HG03108 (cell line): ENCODE measurements around the gene EVC2.

Experiments used
- ATAC-seq: cut with Tn5 transposase; IDR thresholded peaks from one replicate; pipeline ENCODE4 v1.9.1; 2021; ENCODE audit warnings: moderate library complexity; ENCODE audit not compliant: unreplicated experiment

EVC2 gene

DNA sequence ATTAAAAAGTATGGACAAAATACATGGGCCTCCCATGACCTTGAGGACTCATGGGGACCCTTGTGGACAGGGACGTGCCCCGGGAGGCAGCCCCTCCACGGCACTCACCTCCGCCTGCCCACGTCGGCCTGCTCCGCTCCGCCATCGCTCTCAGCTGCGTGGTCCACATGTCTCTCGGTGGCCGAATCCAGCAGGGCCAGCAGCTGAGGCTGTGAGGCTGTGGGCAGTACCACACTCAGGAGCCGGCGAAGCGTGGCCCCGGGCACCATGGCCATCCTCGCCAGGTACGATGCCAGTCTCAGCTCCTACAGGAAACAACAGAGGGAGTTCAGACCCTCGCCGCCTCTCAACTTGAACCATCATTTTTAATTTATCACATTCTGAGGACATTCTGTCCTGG lies 140.0 kb downstream of the EVC2 start:
- ATAC-seq: no peak

DNA sequence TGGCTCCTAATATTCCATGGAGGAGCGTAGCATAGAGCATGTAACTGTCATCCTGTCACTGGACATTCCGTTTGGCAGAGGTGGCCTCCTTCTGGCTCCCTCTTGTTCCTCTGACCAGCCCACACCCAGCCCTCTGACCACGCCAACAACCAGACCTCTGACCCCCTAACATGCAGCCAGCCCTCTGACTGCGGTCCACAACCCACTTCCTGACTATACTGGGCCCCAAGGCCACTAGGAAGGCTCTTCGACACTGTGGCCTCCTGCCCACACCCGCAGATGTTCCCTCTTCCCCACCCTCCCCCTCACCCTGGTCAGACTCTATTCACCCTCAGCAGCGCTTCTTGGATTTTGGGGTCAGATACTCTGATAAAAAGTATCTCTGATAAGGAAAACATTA lies 141.4 kb downstream of the EVC2 start:
- ATAC-seq: no peak

DNA sequence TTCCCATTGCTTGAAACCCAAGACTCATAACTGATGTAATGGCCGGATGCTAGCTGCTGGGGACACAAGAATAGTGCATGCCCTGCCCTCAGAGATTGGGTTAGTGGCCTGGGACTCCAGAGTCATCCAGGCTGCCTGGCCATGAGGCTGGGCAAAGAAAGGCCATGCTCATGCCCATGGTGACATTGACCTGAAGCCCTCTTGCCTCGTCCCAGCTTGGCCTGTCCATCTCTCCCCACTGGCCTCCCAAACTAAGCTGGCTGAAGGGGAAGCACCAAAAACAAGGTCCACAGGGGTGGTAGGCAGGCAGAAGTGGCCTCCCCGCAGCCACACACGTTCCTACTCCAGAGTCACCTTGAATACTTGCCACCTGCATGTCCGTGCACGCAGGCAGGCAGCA lies 141.8 kb downstream of the EVC2 start:
- no peak for ATAC-seq

DNA sequence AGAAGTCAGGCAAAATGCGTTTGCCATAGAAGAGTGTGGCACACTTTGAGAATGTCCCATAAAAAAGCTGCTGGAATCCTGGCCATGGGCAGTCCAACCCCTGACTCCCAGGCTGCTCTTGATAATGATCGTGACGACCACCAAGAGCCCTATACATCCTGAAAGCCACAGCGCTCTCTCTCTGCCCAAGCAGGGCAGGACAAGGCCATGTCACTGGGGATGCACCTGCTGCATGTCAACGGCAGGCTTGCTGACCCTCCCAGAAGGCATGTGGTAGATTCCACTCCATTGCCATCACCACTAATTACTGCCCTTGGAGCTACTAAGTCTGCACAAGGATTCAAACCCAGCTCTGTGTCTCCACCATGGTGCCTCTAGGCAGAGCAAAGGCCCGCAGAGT lies 144.5 kb downstream of the EVC2 start:
- ATAC-seq: no peak

DNA sequence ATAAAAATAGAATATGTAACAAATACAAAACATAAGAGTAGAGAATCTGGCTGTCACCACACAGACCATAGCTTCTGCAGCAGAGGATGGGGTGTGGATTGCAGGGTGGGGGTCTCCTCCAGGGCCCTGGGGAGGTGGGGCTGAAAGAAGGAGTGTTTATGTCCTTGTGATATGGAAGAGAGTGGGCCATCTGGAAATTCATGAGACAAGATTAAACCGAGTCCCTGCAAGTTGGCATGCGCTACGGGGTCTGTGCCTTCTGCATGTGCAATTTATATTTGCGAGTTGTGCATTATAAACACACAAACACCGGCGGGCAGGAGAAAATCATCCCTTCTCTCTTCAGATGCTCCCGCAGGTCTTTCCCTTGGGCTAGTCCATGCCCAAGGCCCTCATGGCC lies 145.9 kb downstream of the EVC2 start:
- ATAC-seq: no peak

DNA sequence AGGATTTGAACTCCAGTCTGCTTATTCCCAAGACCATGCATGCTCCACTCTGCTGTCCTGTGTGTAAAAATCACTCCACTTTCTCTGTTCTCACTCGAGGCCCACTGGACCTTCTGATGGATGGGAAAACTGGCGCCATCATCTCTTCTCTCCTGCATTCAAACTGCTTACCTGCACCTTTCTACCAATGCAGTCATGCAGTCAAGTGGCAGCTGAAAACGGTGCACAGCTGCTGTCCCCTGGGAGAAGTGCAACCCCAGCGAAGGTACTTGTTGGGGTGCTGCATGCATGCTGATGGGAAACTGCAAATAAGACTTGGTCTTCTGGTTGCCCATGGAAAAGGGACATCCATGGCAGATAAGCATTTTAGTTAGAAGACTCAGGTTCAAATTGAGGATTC lies 147.1 kb downstream of the EVC2 start:
- ATAC-seq: no peak

DNA sequence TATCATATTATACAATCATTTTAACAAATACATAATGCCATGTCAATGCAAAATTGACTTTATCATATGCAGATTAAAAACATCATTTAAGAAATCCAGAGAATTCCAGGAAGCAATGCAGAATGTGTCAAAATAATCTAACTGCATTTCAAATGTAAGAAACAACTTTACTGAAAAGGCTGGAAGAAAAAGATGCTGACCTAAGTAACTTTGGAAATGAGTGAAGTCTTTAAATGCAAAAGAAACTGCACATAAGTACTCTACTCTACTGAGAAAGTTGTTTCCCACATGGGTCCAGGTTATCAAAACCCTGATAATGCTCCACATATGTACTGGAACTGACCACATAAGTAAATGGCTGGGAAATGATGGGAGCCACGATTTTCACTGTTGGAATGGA lies 149.9 kb downstream of the EVC2 start:
- ATAC-seq: no peak

DNA sequence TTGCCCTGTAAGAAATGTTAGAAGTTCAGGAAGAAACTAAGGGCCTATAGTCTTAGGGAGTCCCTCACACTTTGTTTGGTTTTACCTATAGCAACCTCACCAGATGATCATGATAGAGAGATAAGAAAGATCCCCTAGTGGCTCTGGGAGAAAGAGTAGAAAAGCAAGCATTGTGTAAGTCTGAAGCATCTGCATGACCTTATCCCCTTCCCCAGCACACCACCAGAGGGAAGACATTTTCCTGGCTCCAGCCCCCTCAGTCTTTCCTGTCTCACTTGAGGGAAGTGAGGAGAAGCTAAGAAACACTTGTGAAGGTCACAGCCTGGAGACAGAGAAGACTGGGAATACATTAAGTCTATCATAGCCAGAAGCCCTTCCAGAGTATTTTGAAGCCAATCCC lies 154.0 kb downstream of the EVC2 start:
- ATAC-seq: no peak

DNA sequence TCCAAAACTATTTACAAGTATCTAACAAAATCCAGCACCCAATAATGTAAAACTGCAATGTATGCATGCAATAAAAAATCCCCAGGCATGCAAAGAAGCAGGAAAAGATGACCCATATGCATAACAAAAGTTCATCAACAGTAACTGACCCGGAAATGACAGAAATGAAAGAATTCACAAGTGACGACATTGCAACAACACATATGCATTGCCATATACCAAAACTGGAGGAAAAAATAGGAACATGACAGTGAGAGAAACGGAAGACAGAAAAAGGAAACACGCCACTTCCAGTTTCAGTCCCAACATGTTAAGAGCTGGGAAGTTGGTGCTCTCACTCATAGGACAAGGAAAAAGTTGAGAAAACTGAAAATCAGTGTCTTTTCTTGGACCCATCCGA lies 154.6 kb downstream of the EVC2 start:
- ATAC-seq: no peak

DNA sequence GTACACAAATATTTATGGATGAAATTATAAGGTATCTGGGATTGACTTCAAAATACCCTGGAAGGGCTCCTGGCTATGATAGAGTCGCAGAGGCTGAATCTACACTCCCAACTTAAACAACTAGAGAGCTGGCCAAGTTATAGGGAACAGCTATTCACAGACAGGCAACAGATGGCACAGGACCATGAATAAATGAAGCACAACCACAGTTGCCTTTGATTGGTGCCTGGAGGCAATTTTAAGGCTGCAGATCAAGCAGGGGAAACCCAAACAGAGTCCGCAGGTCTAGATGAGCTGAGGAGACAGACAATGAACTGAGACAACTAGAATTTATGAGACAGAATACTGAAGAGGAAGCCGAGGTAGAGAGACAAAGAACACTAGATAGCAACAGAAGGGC lies 155.9 kb downstream of the EVC2 start:
- ATAC-seq: no peak

DNA sequence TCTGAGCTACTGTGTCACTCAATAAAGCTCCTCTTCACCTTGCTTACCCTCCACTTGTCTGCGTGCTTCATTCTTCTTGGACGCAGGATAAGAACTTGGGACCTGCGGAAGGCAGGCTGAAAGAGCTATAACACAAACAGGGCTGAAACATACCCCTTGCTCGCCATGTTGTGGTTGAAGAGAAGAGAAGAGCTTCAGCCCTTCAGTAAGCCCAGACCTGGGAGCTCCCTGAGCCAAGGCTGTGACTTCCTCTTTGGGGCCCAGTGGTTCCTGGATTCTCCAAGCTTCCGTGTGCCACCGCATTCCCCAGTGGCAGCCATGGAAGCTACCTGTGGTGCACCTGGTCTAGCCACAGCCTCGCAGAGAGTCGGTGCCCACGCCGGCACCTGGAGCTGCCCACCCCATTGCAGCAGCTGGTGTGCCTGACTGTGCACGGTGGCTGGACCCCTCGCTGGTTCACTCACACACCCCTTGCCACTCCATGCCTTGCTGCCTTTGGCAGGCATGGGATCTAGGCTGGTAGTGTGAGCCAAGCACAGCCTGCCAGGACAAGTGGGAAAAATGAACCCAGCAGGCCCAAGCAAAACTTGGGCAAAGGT lies 160.6 kb downstream of the EVC2 start:
- no peak for ATAC-seq

DNA sequence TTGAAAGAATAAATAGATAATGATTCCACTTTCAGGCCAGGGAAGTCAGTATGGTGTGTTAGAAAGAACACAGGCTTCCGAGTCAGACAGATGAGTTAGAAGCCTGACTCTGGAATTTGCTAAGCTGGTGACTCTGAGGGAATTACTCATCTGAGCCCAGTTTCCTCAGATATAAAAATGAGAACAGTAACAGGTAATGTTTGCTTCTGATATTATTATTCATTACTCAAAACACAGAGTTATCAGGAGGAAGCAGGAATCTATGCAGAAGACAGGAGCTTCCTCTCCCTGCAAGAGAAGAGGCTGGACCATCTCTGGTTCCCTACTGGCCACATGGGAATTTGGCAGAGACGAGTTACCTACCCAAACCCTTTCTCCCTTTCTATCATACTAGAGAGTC lies 163.1 kb downstream of the EVC2 start:
- ATAC-seq: no peak

DNA sequence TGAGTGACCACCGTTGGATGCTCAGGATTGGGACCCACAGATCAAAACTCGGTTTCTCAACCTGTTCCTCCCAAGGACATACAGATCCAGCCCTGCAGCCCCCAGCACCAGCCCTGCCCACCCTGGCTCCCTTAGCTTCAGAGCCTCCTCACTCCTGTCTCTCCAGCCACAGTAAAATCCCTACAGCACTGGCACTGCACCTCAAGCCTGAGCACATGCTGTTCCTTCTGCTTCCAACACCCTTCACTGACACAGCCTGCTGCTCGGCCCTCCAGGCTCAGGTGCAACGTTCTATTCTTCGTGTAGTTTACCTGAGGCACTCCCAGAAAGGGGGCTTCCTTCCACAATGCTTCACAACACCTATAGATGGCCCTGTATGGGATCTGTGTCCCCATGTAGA lies 163.6 kb downstream of the EVC2 start:
- no peak for ATAC-seq

DNA sequence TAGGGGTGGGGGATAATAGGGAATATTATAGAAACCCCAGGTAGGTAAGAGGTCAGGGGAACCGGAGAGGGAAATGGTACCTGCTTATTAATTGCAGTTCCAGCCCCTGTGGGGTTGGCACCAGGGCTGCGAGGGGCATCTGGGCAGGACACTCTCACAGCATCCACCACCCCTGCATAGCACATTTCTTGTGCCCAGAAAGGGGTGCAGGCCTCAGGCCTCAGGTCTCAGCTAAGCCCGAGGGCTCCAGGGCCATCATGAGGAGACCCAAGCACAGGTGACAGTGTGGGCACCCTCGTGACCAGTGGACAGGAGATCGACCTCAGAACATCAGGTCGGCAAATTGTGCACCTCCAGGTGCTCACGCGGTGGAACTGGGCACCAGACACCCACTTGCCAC lies 164.7 kb downstream of the EVC2 start:
- no peak for ATAC-seq

DNA sequence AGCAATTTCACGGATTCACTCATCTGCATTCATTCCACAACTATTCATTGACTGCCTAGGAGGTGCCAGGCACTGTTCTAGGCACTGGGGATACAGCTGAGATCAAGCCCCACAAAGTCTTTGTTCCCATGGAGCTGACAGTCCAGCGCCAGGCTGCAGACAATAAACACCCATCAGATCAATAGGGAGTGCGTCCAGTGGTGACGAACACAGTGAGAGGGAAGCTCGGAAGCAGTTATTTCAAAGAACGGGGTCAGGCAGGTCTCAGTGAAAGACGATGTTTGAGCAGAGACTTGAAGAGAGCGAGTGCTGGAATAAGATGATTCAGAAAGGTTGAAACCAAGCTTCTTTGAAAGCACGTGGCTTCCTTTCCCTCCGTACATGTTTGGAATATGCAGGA lies 167.2 kb downstream of the EVC2 start:
- ATAC-seq: no peak

DNA sequence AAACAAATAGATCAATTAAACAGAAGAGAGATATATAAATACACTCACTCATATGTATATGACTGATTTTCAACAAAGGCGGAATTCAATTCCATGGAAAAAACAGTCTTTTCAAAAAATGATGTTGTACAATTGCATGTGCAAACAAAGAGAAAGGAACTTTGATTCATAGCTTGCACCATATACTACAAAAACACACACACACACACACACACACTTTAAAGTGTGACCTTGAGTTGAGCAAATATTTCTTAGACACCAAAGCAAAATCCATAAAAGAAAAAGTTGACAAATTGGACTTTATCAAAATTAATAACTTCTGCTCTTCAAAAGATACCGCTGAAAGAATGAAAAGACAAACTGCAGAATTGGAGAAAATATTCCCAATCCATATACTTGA lies 168.8 kb downstream of the EVC2 start:
- no peak for ATAC-seq

DNA sequence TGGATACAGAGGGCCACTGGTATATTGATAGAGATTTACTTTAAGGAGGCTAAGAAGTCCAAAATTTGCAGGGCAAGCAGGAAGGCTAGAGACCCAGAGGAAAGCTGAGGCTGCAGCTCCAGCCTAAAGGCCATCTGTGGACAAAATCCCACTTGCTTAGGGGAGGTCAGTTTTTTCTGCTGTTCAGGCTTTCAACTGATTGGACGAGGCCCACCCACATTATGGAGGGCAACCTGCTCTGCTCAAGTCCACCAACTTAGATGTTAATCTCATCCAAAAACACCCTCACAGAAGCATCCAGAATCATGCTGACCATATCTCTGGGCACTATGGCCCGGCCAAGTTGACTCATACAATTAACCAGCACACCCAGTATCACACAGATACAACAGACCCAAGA lies 176.3 kb downstream of the EVC2 start:
- no peak for ATAC-seq

DNA sequence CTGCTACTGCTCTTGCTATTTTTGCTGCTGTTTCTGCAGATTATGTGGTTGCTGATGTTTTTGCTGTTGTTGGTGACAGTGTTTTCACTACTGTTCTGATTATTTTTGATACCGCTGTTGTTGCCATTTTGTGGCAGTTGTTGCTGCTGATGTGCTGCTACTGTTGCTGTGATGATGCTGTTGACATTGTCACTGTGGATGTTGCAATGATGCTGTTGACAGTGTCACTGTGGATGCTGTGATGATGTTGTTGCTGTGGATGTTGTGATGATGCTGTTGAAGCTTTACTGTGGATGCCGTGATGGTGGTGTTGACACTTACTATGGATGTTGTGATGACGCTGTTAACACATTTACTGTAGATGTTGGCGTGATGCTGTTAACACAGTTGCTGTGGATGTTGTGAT lies 180.3 kb downstream of the EVC2 start:
- ATAC-seq: no peak

DNA sequence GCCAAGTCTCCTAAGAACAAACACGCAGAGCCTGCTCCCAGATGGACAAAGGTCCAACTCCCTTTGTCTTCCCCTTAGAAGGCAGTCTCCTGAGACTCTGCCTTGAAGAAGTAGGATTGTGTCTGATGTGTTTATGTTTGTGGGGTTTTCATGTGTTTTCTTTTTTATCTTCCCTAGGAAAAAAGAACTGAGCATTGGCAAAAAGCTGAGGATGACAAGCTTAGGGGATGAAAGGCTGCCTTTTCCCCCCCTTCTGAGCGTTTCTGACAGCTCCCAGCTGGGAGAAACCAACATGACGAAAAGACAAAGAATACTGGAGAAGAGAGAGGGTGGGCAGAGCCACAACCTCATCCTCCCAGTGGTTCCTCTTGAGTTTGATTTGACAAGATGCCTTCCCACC lies 181.1 kb downstream of the EVC2 start:
- ATAC-seq: no peak

DNA sequence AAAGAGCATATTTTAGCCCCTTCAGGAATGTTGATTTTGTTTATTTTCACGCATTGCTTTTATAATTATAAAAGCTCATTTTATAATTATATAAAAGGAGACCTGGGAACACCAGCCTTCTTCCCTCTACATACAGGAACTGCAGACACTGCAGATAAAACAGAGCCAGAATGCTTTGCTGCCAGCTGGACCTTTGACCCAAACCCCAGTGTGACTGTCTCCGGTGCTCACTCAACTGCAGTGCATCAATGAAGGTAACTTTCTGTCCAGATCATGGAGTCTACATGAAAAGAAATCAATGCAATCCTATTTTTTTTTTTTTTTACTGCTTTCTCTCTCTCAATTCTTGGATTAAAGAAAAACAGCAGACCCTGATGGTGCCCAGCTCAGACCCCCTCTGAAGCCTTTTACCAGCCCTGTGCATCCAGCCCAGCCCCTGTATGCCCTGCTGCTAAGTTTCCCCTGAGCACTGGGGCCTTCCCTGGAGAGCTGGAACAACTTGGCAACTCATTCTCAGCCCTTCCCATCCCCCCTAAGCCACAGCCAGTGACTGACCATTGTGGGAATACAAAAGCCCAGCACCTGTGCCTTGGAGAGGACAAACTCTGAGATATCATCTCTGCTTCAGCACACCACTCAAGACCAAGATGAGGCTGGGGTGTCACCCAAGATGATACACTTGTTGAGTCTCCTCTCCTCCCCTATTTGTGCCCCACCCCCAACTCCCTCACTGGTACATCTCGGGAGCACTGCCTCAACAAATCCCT lies 182.1 kb downstream of the EVC2 start:
- no peak for ATAC-seq

DNA sequence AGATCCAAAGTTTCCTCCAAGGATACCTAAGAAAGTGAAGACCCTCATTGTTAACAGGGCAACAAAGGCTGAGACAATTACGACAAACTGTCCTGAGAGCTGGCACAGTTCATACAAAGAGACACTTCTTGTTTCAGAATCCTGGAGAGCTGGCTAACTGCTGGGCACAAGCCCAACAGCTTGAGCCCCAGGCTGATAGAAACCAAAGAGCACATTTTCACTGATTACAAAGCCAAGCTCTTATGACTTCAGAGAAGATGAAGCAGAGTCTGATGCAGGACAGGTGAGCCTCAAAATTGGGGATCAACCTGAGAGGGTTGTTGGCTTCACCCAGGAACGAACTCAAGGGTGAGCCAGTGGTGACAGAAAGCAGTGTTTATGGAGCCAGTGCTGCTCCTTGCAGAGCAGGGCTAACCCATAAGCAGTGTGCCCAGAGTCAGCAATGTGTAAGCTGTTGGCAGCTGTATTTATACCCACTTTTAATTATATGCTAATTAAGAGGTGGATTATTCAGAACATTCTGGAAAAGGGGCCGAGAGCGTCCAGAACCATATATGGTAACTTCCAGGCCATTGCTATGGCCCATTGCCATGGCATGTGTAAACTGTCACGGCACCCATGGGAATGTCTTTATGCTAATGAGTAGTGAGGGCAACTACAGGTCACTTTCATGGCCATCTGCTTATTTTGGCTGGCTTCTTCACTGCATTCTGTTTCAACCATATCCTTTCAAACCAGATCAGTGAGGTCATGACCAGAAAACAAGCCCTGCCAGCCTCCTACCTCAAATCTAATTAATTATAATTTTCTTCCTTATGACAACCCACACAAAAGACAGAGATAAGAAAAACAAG lies 183.7 kb downstream of the EVC2 start:
- ATAC-seq: no peak

DNA sequence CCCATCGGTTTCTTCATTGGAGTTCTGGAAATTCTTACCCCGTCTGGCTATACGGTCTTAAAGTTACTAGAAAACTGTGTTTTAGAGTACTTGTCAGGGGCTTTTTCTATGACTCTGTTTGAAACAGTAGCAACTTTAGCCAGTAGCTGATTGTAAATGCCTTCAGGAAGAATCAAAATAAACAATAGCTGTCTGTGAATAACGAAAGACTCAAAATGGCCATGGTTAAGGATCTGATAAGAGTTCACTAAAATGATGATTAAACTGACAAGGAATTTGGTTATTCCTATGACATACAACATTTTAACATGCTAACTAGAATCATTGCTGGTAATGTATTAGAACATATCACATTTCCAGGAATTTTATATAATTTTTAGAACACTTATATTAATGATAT lies 191.0 kb downstream of the EVC2 start:
- no peak for ATAC-seq
